WTC11 (cell line): Measurements from ENCODE around the gene HIPK2. TPM values are rescaled to one million over a fixed set of nuclear protein-coding genes. Genes with fewer than 3 reads are reported as not detected.

Experiments used
- ATAC-seq: fragments of 200-7000 bp; cut with Tn5 transposase; 2 replicates; pipeline ENCODE4 v1.10.0; 2021; ENCODE audit warnings: mild to moderate bottlenecking, moderate library complexity
- CTCF ChIA-PET: fragments of 300-600 bp; sonication (Branson Sonifier 250); formaldehyde crosslinking; loops from one replicate; lab custom pipeline; 2021; ENCODE audit warnings: antibody characterized with exemption; lab: Charles Lee
- POLR2A ChIA-PET: fragments of 350-600 bp; sonication (Branson Sonifier 250); formaldehyde crosslinking; loops from one replicate; lab custom pipeline; 2021; ENCODE audit warnings: antibody characterized with exemption; lab: Charles Lee
- DNase-seq: peaks from one replicate; pipeline ENCODE4 v3.0.0; 2021; ENCODE audit warnings: low spot score
- H3K27ac Mint-ChIP-seq: 2 replicates; pipeline ENCODE4 v1.8.0; 2021; ENCODE audit warnings: mixed read lengths
- H3K27me3 Mint-ChIP-seq: 2 replicates; pipeline ENCODE4 v1.8.0; 2021; ENCODE audit warnings: low read depth, mild to moderate bottlenecking, moderate library complexity, mixed read lengths
- H3K36me3 Mint-ChIP-seq: 2 replicates; pipeline ENCODE4 v1.8.0; 2021; ENCODE audit warnings: mixed read lengths
- H3K4me1 Mint-ChIP-seq: 2 replicates; pipeline ENCODE4 v1.8.0; 2022; ENCODE audit warnings: mixed read lengths
- H3K4me3 Mint-ChIP-seq: 2 replicates; pipeline ENCODE4 v1.8.0; 2021; ENCODE audit warnings: mild to moderate bottlenecking, moderate library complexity, mixed read lengths
- H3K9me3 Mint-ChIP-seq: 2 replicates; pipeline ENCODE4 v1.8.0; 2021; ENCODE audit warnings: mixed read lengths
- CREM ChIP-seq: sonication (generic); formaldehyde crosslinking; IDR thresholded peaks from 2 replicates; pipeline ENCODE4 v1.8.1; 2022; ENCODE audit warnings: mild to moderate bottlenecking, missing genetic modification reagents, moderate library complexity
- EMX1 ChIP-seq: fragments of 250-450 bp; sonication (Bioruptor Pico); IDR thresholded peaks from 2 replicates; pipeline ENCODE4 v1.8.0; 2021; ENCODE audit warnings: mild to moderate bottlenecking
- ESRRA ChIP-seq: sonication (generic); formaldehyde crosslinking; IDR thresholded peaks from 2 replicates; pipeline ENCODE4 v1.8.1; 2022; ENCODE audit warnings: mild to moderate bottlenecking, missing genetic modification reagents, borderline replicate concordance
- GABPB1 ChIP-seq: sonication (generic); formaldehyde crosslinking; IDR thresholded peaks from 2 replicates; pipeline ENCODE4 v1.8.1; 2023; ENCODE audit warnings: mild to moderate bottlenecking, missing genetic modification reagents
- GRHL2 ChIP-seq: fragments of 250-450 bp; sonication (Bioruptor Pico); IDR thresholded peaks from 2 replicates; pipeline ENCODE4 v1.8.0; 2022; ENCODE audit warnings: mild to moderate bottlenecking, moderate library complexity; ENCODE audit not compliant: insufficient replicate concordance, severe bottlenecking
- JAZF1 ChIP-seq: fragments of 250-450 bp; sonication (Bioruptor Pico); IDR thresholded peaks from 2 replicates; pipeline ENCODE4 v1.9.0; 2021; ENCODE audit warnings: moderate library complexity, mild to moderate bottlenecking, inconsistent platforms
- PREB ChIP-seq: sonication (generic); formaldehyde crosslinking; IDR thresholded peaks from 2 replicates; pipeline ENCODE4 v1.8.1; 2022; ENCODE audit warnings: mild to moderate bottlenecking, missing genetic modification reagents, moderate library complexity, borderline replicate concordance
- RORB ChIP-seq: fragments of 250-450 bp; sonication (Bioruptor Pico); IDR thresholded peaks from 2 replicates; pipeline ENCODE4 v1.9.0; 2021; ENCODE audit warnings: mild to moderate bottlenecking
- ZMAT4 ChIP-seq: fragments of 250-450 bp; sonication (Bioruptor Pico); IDR thresholded peaks from 2 replicates; pipeline ENCODE4 v1.9.0; 2021; ENCODE audit warnings: mild to moderate bottlenecking
- ZNF121 ChIP-seq: sonication (generic); formaldehyde crosslinking; IDR thresholded peaks from 2 replicates; pipeline ENCODE4 v1.8.0; 2023; ENCODE audit warnings: missing genetic modification reagents
- ZNF416 ChIP-seq: fragments of 250-450 bp; sonication (Bioruptor Pico); IDR thresholded peaks from 2 replicates; pipeline ENCODE4 v1.9.0; 2021; ENCODE audit warnings: mild to moderate bottlenecking, inconsistent platforms
- total RNA-seq: library from RNA; stranded (reverse); gene quantifications from 3 replicates; pipeline ENCODE4 v1.2.3, GENCODE V29; 2021
- TF ChIP-seq, protein P1 (sequence below): fragments of 250-450 bp; sonication (Bioruptor Pico); IDR thresholded peaks from 2 replicates; pipeline ENCODE4 v1.8.0; 2021; ENCODE audit warnings: mild to moderate bottlenecking
- TF ChIP-seq, protein P2 (sequence below): sonication (generic); formaldehyde crosslinking; IDR thresholded peaks from 2 replicates; pipeline ENCODE4 v1.8.1; 2022; ENCODE audit warnings: low read depth, missing genetic modification reagents, borderline replicate concordance
- TF ChIP-seq, protein P3 (sequence below): sonication (generic); formaldehyde crosslinking; IDR thresholded peaks from 2 replicates; pipeline ENCODE4 v1.8.0; 2023; ENCODE audit warnings: missing genetic modification reagents

HIPK2 gene
- total RNA-seq, 1 experiment from 2014 or later = 25.3 TPM

DNA sequence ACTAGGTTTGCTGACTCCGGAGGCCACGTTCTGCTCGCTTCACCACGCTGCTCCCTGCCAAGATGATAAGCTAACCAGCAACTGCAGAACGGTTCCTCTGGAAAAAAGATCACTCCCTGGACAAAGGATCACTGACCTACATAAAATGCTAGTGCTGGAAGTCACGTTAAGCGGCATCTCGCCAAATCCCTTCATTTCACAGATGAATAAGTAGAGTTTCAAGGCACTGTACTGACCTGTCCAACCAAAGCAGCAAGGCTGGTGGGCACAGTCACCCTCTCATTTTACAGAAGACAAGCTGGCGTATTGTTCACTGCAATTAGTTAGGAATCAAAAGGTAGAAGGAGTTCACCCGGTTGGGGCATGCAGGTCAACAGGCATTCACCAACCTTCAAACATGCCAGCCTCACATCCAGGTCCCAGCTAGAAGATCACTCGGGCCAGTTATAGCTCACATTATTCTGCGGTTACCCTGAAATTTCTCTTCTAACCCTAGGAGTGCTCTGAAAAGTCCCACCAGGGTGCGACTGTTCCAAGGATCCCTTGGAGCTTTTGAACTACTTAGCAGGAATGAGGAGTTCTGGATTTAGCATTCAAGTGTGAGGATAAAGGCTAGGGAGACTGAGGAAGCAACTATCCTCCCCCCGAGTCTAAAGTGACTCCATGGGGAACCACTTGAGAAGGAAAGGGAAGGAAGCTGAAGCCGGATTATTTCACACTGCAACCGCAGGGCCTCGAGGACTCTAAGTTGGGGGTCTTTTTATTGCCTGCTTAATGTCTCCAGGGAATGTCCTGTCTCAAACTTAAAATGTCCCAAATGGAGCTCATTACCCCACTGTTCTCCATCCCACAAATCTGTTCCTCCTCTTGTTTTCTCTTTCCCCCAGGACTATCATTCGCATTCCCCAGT lies 32.8 kb downstream of the HIPK2 start (continued):
- TF ChIP-seq, protein P1, sequence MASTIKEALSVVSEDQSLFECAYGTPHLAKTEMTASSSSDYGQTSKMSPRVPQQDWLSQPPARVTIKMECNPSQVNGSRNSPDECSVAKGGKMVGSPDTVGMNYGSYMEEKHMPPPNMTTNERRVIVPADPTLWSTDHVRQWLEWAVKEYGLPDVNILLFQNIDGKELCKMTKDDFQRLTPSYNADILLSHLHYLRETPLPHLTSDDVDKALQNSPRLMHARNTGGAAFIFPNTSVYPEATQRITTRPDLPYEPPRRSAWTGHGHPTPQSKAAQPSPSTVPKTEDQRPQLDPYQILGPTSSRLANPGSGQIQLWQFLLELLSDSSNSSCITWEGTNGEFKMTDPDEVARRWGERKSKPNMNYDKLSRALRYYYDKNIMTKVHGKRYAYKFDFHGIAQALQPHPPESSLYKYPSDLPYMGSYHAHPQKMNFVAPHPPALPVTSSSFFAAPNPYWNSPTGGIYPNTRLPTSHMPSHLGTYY (CRISPR knock-in tag) = no peak

DNA sequence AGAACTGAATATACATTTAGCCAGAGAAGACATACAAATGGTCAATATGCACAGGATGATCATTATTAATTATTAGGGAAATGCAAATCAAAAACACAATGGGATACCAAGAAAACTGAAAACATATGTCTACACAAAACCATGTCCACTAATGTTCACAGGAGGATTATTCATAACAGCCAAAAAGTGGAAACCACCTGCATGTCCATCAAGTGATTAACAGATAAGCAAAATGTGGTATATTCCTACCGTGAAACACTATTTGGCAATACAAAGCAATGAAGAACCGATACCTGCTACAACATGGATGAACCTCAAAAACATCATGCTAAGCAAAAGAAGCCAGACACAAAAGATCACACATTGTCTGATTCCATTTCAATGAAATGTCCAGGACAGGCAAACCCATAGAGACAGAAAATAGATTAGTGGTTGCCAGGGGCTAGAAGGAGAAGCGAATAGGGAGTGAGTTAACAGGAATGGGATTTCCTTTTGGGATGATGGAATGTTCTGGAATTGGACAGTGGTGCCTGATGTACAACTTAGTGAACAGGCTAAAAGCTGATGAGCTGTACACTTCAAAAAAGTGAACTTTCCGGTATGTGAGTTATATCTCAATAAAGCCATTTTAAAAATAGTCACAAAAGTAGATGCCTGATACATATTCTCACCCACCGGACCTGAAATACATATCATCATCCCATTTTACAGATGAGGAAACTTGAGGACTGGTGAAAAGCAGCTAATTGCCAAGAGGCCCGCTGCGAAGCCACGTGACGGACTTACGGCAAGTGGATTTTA lies 33.6 kb downstream of the HIPK2 start:
- Mint-ChIP-seq H3K27ac (no peak overlapping the region), H3K4me1 (peaks cover 21% of the 10 kb centered on the region), H3K4me3 (no peak overlapping the region)
- TF ChIP-seq, protein P2, sequence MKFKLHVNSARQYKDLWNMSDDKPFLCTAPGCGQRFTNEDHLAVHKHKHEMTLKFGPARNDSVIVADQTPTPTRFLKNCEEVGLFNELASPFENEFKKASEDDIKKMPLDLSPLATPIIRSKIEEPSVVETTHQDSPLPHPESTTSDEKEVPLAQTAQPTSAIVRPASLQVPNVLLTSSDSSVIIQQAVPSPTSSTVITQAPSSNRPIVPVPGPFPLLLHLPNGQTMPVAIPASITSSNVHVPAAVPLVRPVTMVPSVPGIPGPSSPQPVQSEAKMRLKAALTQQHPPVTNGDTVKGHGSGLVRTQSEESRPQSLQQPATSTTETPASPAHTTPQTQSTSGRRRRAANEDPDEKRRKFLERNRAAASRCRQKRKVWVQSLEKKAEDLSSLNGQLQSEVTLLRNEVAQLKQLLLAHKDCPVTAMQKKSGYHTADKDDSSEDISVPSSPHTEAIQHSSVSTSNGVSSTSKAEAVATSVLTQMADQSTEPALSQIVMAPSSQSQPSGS = no peak
- TF ChIP-seq ZNF416 (no peak), RORB (CRISPR knock-in tag) (no peak), PREB (CRISPR knock-in tag) (no peak), ZNF121 (CRISPR knock-in tag) (no peak), CREM (CRISPR knock-in tag) (no peak), GRHL2 (no peak)
- TF ChIP-seq, all 79 proteins: peak for 0
- no peaks in the 10 kb centered on the region for H3K36me3 Mint-ChIP-seq
- DNase-seq (no peak), ATAC-seq (no peak)
- CTCF ChIA-PET = interaction anchor here (1.0 to 2.5 kb wide), 6 partner anchors 9 to 126 kb away, joined by 3 to 16 read pairs (median 4); no protein-coding TSS in a partner anchor
- H3K9me3 Mint-ChIP-seq = no peaks in the 10 kb centered on the region
- POLR2A ChIA-PET = no interaction called here
- H3K27me3 Mint-ChIP-seq = no peaks in the 10 kb centered on the region

- Mint-ChIP-seq H3K27ac (no peak overlapping the region), H3K36me3 (no peaks in the 10 kb centered on the region), H3K9me3 (no peaks in the 10 kb centered on the region), H3K4me3 (no peak overlapping the region), H3K27me3 (no peaks in the 10 kb centered on the region), H3K4me1 (peaks cover 21% of the 10 kb centered on the region)
- CTCF ChIA-PET = no interaction called here
- ATAC-seq = no peak
- DNase-seq = no peak
- no peak for TF ChIP-seq GABPB1 (CRISPR knock-in tag)
- TF ChIP-seq, protein P3, sequence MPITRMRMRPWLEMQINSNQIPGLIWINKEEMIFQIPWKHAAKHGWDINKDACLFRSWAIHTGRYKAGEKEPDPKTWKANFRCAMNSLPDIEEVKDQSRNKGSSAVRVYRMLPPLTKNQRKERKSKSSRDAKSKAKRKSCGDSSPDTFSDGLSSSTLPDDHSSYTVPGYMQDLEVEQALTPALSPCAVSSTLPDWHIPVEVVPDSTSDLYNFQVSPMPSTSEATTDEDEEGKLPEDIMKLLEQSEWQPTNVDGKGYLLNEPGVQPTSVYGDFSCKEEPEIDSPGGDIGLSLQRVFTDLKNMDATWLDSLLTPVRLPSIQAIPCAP (CRISPR knock-in tag) = no peak
- TF ChIP-seq ESRRA = no peak
- no peak for TF ChIP-seq ZMAT4
- no peak for TF ChIP-seq EMX1 (CRISPR knock-in tag)
- no peak for TF ChIP-seq JAZF1 (CRISPR knock-in tag)
- POLR2A ChIA-PET = no interaction called here
These were observed 34.4 kb downstream of the HIPK2 start for GRCh38 chr7:139743267-139743966.
